Loucy (cell line): ENCODE data around the gene SSBP4.

ENCODE experiments used
- CTCF ChIP-seq: fragments of 200-600 bp; sonication (generic); conservative IDR thresholded peaks from 2 replicates; pipeline ENCODE4 v1.5.1; 2014; ENCODE audit warnings: mild to moderate bottlenecking, antibody characterized with exemption, low read length
- EZH2phosphoT487 ChIP-seq: fragments of 200-600 bp; IDR thresholded peaks from 2 replicates; pipeline ENCODE4 v1.6.1; 2018; ENCODE audit warnings: antibody characterized with exemption, mild to moderate bottlenecking, moderate library complexity, borderline replicate concordance

- TF ChIP-seq CTCF, result no peak; the same call in 1 of the 2 replicates
- TF ChIP-seq EZH2phosphoT487, result no peak
Measured at GRCh38 chr19:18419195-18419698, at the start of gene SSBP4.
